ENCODE measurements around the gene RGS2. TPM values are rescaled to one million over a fixed set of nuclear protein-coding genes. Genes with fewer than 3 reads are reported as not detected.

Gene RGS2
- total and polyA plus RNA-seq, 2 of the 4 experiments (the other 2 are of a cell fraction), result 13.5 to 19.7 TPM

DNA sequence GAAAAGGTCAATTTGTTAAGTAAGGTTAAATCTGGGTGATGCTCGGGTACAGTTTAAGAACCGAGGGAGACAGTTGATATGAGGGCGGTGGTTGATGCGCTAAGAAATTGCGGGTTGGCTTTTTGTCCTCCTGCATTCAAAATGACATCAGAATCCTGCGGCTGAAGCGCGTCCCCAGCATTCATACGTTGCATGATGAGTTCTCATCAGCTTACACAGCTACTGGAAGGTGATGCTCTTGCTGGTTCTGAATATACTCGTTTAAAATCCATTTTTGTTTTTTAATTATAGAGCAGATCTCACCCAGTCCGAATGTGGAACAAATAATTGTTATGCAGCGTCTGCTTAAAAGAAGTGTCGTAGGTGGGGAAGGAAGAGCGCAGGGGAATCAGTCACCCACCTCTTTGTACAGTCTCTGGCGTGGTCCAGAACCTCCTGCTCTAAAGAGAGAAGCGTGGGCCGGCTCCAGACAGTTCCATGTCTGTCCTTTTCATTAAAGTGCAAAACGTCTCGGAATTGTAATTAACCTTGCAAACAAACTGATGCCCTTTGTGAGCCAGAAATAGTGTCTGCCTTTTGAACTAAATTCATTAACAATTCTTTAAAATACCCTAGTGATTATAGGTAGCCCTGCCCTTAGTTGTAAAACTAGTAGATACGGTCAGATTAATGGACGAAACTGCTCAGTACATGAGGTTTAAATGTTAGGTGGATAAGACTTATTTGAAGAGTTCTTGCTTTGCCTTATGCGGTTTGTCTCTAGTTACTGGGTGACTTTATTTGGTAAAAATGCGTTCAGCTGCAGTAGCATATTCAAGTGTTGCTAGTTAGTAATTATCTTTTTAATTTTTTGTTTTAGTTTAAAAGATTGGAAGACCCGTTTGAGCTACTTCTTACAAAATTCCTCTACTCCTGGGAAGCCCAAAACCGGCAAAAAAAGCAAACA lies 741 bp downstream of the RGS2 start:
- Histone ChIP-seq H3K9ac (ENCODE audit: low read depth, low read length) (peak overlapping the region; percentile 86), H3K4me1 (ENCODE audit: control insufficient read depth, insufficient read depth, low read length) (peaks cover 4% of the 10 kb centered on the region), H3K27ac (ENCODE audit: insufficient read depth, low read length) (peak overlapping the region; percentile 67), H4K5ac (ENCODE audit: low read depth, low read length) (0 out of 2 replicates have a peak overlapping the region, but pooled peaks have one; percentile 26), H2AK9ac (replicated peaks; ENCODE audit: low read depth, low read length, poor library complexity) (peak overlapping the region; percentile 0), H3K18ac (ENCODE audit: low read depth, low read length) (peak overlapping the region; percentile 30), H3K4ac (ENCODE audit: low read depth, low read length) (peak overlapping the region; percentile 30), H2BK15ac (ENCODE audit: low read depth, low read length) (no peak overlapping the region), H4K91ac (ENCODE audit: insufficient read depth, low read depth, low read length) (no peak overlapping the region), H2BK20ac (ENCODE audit: low read depth, low read length) (no peak overlapping the region), H4K8ac (ENCODE audit: low read depth in 2 of 2, low read length in 2 of 2) (peak overlapping the region in 1 of 2 experiments; percentile 22; a peak in 1 of 4 replicates), H3K9me1 (ENCODE audit: insufficient read depth, low read length) (peaks cover 3% of the 10 kb centered on the region; the same call in 1 of the 2 replicates), H3K4me2 (ENCODE audit: low read depth, low read length) (peak overlapping the region; percentile 61), H3K27me3 (ENCODE audit: control insufficient read depth, insufficient read depth, low read length) (no peaks in the 10 kb centered on the region), H3K56ac (ENCODE audit: extremely low read depth, insufficient read depth, low read length) (peak overlapping the region; percentile 21; the same call in 1 of the 2 replicates), H2BK5ac (ENCODE audit: low read depth, low read length, poor library complexity, severe bottlenecking) (peak overlapping the region; percentile 17), H4K20me1 (ENCODE audit: insufficient read depth, low read length) (peaks cover 13% of the 10 kb centered on the region; the same call in 1 of the 2 replicates), H3K79me1 (ENCODE audit: low read depth in 1 of 2, low read length in 2 of 2) (peaks cover 9 to 17% of the 10 kb centered on the region in 2 experiments; a peak in 3 of 4 replicates), H2BK120ac (ENCODE audit: low read depth, low read length) (peak overlapping the region; percentile 16; the same call in 1 of the 2 replicates), H3K14ac (replicated peaks; ENCODE audit: low read depth, low read length) (peak overlapping the region; percentile 43), H2AK5ac (ENCODE audit: low read depth, low read length) (no peak overlapping the region), H2AFZ (replicated peaks; ENCODE audit: low read length, poor library complexity) (peak overlapping the region; percentile 88), H3K36me3 (ENCODE audit: control insufficient read depth, insufficient read depth, low read length) (peaks cover 11% of the 10 kb centered on the region), H3K23ac (ENCODE audit: low read depth, low read length) (peak overlapping the region; percentile 77), H3K9me3 (ENCODE audit: control insufficient read depth, insufficient read depth, low read length) (no peaks in the 10 kb centered on the region), H3K4me3 (ENCODE audit: insufficient read depth, low read depth, low read length) (peak overlapping the region; percentile 73)
- intact Hi-C loops (cut with micrococcal nuclease) (loop anchor here (1.0 to 10.0 kb wide), 5 partner anchors 109 to 525 kb away; partner anchors contain the start of gene CDC73), dilution Hi-C loops (cut with HindIII; ENCODE audit: low sequenced_read_pairs, unreplicated experiment) (loop anchor here (25.0 kb wide), 1 partner anchor 203 kb away; no protein-coding TSS in a partner anchor), in situ Hi-C loops (cut with MboI; ENCODE audit: low sequenced_read_pairs) (loop anchor here (5.0 kb wide), 1 partner anchor 213 kb away; no protein-coding TSS in a partner anchor)
- TF ChIP-seq RAD21 (IDR thresholded peaks at IDR 0.05; ENCODE audit: low read length), result no peak
- TF ChIP-seq MXI1 (IDR thresholded peaks at IDR 0.05; ENCODE audit: borderline replicate concordance, low read depth, low read length), result no peak
- TF ChIP-seq RCOR1 (IDR thresholded peaks at IDR 0.05; ENCODE audit: insufficient replicate concordance, low read length), result no peak
- peak; percentile 30; the same call in 1 of the 2 replicates for TF ChIP-seq CHD1 (IDR thresholded peaks at IDR 0.05; ENCODE audit: low read depth, low read length)
- no peak for TF ChIP-seq CEBPB (IDR thresholded peaks at IDR 0.05; ENCODE audit: low read depth, low read length)
- 0 out of 2 replicates have a peak, but pooled peaks have one; percentile 1 for TF ChIP-seq POLR2A (IDR thresholded peaks at IDR 0.05; ENCODE audit: low read depth, low read length)
- TF ChIP-seq, protein P1, sequence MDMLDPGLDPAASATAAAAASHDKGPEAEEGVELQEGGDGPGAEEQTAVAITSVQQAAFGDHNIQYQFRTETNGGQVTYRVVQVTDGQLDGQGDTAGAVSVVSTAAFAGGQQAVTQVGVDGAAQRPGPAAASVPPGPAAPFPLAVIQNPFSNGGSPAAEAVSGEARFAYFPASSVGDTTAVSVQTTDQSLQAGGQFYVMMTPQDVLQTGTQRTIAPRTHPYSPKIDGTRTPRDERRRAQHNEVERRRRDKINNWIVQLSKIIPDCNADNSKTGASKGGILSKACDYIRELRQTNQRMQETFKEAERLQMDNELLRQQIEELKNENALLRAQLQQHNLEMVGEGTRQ (IDR thresholded peaks at IDR 0.05; ENCODE audit: low read depth, low read length), result no peak
- TF ChIP-seq MAFK (IDR thresholded peaks at IDR 0.05; ENCODE audit: low read depth, low read length), result no peak
- TF ChIP-seq BHLHE40 (IDR thresholded peaks at IDR 0.05; ENCODE audit: low read depth, low read length), result no peak
- TSS peak; percentile 88 for BruUV-seq (replicated peaks)
- WGBS, 2 experiments (ENCODE audit: extremely low coverage in 2 of 2, insufficient read length in 1 of 2), result 4% methylated on average over 9 of the region's 25 CpGs; no CpG with 5 or more reads in 1 of the 2 experiments
- POLR2A ChIA-PET (ENCODE audit: unreplicated experiment), result interaction anchor here (0.6 to 0.9 kb wide), 2 partner anchors 109 to 209 kb away, joined by 3 to 4 read pairs; no protein-coding TSS in a partner anchor
- CTCF ChIA-PET, result interaction anchor here (0.9 to 1.8 kb wide), 5 partner anchors 101 to 336 kb away, joined by 3 to 8 read pairs (median 4); no protein-coding TSS in a partner anchor
- ATAC-seq (ENCODE audit: low read depth), result peak; percentile 24
- peak; percentile 65 for DNase-seq
